Measurements from ENCODE around the gene TTC33.

The TTC33 gene

GRCh38 chr5:40474250-40474649, 281.5 kb downstream of the TTC33 start:
- no peak for DNase-seq

GRCh38 chr5:40465416-40465815, 290.3 kb downstream of the TTC33 start:
- DNase-seq: no peak

GRCh38 chr5:40464511-40464910, 291.2 kb downstream of the TTC33 start:
- DNase-seq: no peak

Data from fibroblast of skin of right biceps (primary cell).